Skin of body (tissue), 2 donors: ENCODE data around the gene ATG5. TPM values are rescaled to one million over a fixed set of nuclear protein-coding genes. Genes with fewer than 3 reads are reported as not detected.

Source experiments
- small RNA-seq: library from RNA; depleted of rRNA; stranded (forward); fragments of <200 nt; gene quantifications from one replicate; pipeline ENCODE3, GENCODE V24; 2014; ENCODE audit warnings: low replicate concordance
- total RNA-seq: library from RNA; depleted of rRNA; stranded (reverse); fragments of >200 nt; gene quantifications from one replicate; pipeline ENCODE4 v1.2.3, GENCODE V29; 2014

Gene ATG5
- total RNA-seq, 1 donor from 2014 or later = 42.4 TPM

Small RNA genes lying within 50 kb of the gene (small RNA-seq; reads per million reads assigned to genes)
- gene RF00015 (not detected), gene RN7SL47P (not detected), gene RNU6-344P (not detected)

Other genes starting within 250 kb of the ATG5 start
- 15.1 TPM for gene PRDM1, start 239.4 kb downstream of the ATG5 start, total RNA-seq
- gene CRYBG1, start 35.0 kb upstream of the ATG5 start, total RNA-seq = 24.9 TPM